NCI-H82 treated with DMSO at 0.1 percent for 48 hours (cell line): ENCODE measurements around the gene APOM.
A peak's percentile ranks its signal among the peaks of the same experiment; 100 is the strongest.

Source experiments
- DNase-seq: peaks from one replicate; lab custom pipeline; 2025; ENCODE audit not compliant: unreplicated experiment; lab: John Stamatoyannopoulos, UW

APOM gene

DNA sequence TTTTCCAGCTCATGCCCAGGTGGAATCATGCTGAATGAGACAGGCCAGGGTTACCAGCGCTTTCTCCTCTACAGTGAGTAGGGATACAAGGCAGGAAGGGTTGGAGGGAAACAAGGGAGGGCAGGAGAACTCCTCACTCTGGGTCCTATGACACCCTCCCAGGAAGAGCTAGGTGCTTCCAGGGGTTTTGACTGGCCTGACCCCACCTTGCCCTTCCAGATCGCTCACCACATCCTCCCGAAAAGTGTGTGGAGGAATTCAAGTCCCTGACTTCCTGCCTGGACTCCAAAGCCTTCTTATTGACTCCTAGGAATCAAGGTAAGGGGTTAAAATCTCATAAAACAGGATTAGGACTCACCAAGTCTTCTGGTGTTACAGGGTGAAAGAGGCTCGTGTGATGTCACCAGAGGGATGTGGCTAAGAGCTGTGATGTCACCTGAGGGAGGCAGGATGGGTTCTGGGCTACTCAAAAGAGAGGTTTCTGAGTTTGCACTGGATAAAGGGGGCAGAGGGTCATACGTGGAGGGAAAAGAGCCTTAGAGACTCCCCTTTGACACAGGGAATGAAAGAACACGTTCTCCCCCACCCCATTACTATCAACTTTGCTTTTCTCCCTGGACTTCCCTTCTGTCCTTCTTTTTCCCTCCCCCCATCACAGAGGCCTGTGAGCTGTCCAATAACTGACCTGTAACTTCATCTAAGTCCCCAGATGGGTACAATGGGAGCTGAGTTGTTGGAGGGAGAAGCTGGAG is 1.9 kb downstream of the APOM start:
- peak; percentile 54 for DNase-seq

DNA sequence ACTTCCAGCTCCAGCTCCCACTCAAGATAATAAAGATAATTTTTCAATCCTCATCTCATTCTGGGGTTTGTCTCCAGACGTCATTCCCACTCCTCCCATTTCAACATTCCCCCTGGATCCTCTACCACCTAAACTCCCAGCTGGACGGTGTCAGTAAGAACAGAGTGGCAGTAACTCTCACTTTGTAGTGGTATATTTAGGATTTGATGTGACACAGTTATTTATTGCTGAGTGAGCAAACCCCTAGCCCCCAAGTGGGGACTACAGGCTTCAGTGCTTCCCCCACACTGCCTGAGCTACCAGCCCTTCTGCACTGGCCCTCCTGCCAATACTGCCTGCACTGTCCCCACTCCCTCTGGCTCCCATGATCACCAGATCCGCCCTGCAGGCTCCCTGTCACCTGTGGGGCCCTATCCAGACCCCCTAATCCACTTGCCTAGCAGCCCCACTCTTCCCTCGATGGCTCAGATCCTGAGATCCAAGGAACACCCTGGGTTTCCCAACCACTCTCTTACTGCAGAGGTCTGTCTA is 2.5 kb downstream of the APOM start:
- DNase-seq: no peak

DNA sequence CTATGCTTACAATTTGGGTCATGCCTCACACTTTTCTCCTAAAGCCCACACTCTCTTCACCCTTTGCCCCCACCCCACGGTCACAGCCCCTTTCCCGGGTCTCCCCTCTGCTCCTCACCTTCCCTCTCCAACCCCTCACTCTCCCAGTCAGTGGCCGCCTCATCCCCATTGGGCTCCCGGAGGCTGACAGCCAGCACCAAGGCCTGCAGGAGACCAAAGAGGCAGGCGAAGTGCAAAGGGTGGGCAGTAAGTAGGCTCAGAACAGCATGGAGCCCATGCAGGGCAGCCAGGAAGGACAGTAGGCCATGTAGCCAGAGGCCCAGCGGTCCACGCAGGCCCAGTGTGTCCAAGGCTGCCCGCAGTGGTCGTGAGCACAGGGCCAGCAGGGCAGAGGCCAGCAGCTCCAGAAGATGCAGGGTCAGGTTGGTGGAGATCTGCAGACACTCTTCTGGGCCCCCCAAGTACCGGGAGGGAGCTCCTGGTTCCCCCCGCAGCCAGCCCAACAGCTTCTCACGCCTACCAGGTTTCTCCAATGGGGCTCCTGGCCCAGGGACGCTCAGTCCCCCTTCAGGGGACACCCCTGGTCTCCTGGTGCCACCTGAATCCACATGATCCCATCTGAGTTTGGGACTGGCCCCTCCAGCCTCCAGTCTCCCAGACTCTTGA is 3.4 kb downstream of the APOM start:
- DNase-seq: no peak

DNA sequence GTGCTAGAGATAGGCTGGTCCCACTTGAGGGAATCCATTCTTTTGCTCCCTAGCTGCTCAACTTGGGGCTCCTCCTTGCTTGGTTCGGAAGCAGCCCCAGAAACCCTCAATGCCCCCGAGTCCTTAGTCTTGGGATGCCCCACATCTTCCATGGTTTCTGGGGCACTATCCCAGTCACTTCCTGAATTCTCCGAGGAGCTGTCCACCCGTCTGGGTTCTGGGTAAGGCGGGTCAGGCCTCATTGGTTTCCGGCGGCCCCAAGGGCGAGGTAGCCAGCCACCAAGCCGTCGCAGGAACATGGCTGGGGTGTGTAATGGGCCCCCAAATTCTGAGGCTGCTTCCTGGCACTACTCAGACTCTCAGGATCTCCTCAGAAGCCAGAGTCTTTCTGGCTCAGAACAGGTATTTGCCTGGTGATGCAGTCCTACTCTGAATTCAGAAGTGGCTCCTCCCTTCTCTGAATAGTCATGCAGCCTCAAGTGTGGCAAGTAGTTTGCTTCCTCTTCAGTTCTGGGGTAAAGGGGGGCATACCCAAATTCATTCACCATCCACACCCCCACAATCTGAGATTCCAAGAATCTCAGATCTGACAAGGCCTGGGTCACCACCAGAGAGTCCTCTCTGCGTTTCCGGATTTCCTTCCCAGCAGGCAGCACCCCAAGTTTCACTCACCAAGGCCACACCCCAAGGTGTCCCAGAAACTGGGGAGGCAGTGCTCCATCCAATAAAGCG is 4.1 kb downstream of the APOM start:
- no peak for DNase-seq

DNA sequence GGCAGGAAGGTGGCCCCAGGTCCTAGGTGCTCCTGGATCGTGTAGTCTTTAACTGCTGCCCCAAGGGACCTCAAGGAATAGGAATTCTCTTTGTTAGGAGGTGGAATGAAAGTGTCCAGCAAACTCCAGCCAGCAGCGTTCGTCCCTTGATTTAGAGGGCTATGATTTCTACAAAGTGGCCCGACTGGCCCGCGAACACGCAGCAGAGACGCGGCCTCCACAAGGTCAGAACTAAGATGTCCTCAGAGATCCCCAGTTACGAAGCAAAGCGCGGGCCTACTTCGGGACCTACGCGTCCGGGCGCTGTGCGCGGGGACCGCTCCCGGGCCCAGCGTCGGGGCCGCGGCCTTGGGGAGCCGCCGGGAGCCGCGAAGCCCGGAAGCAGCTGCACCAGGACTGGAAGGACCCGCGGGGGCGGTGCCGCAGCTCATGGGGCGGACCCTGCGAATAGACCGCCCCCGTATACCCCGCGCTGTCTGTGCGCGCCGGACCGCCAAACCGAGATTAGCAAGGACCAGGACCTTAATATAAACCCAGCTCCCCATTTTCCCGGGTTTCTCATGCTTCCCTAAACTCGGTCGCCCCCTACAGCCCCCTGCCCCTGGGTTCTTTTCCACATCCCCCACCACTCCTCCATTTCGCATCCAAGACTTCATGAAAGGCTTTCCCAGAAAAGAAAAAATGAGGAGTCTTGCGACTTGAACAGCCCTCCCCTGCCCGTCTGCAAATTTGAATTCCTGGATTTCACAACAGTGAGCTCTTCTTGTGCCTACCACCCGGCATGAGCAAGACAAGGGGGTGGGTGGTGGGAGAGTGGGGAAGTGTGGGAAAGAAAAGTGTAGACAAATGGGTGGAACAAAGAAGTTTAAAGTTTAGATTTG is 4.9 kb downstream of the APOM start, which contains the start of gene C6orf47:
TSS of gene C6orf47 (minus strand) at position 398 of the 881 bp plus-strand sequence. CDS start 831 bp downstream, outside the sequence.
- peak; percentile 53 for DNase-seq

DNA sequence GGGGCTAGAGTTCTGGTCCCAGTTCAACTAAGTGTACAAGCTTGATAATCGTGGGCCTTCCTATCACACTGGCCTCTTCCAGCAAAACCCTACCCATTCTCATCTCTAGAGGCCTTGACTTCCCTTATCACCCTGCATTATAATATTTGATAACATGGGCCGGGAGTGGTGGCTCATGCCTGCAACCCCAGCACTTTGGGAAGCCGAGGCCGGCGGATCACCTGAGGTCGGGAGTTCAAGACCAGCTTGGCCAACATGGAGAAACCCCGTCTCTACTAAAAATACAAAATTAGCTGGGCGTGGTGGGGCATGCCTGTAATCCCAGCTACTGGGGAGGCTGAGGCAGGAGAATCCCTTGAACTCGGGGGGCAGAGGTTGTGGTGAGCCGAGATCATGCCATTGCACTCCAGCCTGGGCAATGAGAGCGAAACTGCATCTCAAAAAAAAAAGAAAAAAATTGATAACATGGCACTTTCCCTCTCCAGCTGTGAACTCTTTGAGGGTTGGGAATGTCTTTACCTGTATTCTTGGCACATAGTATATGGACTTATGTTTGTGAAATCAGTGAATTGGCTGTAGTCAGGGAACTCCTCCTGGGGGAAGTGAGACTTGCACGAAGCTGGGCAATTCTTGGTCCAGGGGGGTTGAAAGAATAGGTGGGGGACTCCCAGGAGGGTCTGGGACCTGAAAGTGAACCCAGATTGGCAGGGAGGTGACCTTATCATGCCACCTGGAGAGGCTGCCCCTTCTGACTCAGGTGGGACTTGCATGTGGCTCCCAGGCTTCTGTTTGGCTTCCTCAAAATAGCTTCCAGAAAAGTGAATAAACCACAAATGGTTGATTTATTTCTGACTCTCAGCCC is 5.8 kb downstream of the APOM start:
- no peak for DNase-seq

DNA sequence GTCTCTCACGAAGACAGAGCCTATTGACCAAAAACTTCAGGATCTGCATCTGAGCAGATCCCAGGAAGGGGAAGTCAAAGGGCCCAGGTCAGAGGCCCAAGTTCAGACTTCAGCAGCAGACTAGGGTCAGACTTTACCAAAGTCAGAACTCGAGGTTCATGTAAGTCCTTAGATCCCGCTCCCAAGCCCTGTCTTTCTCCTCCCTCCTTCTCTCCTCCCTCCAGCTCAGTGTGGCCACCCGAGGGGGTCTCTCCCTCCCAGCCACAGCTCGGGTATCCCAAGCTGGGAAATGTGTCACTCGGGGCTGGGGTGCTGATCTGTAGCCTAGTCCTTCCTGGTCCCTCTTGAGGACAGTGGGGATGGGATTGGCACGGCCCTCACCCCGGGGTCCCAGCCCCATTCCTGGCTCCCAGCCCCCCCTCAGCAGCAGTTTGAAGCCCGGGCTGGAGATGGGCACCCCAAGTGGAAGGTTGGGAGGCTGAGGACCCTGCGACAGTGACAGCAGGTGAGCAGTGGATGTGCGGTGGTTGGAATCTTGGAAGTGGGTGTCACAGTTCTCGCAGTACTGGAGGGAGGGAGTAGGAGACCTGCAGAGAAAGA is 6.5 kb downstream of the APOM start:
- DNase-seq: no peak

DNA sequence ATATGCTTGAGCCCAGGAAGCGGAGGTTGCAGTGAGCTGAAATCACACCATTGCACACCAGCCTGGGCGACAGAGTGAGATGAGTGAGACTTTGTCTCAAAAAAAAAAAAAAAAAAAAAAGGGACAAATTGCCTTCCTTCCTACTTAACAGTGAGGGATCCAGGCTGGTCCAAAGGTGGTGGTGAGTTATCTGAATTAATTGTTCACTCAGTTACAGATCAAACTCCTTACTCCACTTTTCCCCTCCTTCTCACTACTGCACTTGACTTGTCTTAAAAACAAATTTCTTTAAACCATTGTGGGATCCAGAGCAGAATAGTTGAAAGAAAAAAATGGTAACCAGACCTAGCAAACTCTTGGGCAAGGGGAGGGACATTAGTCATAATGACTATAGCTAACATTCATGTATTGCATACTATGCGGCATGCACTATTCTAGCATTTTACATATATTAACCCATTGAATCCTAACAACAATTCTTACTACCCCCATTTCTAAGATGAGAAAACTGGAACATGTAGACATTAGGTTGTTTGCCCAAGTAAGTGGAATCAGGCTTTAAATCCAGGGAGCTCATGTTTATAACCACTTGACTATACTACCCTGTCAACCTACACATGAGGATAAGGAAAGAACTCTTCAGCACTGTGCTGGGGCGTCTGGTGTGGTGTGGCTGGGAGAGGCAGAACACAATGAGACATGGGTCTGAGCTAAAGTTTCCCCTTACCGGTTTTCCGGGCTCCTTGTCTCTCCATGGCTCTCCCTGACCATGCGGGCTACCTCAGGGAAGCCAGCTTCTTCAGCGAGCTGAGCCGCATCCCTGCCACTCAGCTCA is 7.6 kb downstream of the APOM start:
- no peak for DNase-seq

DNA sequence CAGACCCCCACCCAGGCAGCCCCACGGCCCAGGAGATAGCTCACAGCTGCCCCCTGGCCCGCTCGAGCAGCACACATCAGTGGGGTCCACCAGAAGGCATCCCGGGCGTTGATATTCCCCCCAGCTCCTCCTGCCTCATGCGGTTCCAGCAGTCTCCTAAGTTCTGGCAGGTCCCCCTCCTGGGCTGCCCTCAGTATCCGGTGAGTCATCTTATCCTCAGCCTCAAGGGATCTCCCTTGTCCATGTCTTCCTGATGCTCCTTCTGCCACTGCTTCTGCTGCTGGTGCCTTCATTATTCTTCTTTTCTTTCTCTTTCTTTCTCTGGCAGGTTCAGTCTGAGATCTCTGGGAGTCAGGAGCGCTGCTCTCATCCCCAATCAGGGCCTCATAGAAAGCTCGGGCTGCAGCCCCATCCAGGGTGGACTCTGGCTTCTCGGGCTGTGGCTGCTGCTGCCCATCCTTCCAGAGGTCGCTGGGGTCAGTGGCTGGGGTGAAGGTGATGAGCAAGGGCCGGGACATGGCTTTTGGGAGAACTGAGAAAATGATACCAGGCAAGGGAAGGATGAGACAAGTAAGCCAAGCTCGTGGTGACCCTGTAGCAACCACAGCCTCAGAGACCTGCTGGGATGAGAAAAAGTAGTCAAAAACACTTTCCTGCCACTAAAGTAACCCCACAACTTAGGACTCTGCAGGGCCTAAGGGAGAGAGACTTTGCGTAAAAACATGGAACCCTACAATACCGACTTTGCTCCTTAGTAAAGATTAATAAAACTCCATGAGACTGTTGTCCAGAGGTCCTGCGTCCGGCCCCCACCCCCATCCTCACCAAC is 8.5 kb downstream of the APOM start:
- peak; percentile 5 for DNase-seq

DNA sequence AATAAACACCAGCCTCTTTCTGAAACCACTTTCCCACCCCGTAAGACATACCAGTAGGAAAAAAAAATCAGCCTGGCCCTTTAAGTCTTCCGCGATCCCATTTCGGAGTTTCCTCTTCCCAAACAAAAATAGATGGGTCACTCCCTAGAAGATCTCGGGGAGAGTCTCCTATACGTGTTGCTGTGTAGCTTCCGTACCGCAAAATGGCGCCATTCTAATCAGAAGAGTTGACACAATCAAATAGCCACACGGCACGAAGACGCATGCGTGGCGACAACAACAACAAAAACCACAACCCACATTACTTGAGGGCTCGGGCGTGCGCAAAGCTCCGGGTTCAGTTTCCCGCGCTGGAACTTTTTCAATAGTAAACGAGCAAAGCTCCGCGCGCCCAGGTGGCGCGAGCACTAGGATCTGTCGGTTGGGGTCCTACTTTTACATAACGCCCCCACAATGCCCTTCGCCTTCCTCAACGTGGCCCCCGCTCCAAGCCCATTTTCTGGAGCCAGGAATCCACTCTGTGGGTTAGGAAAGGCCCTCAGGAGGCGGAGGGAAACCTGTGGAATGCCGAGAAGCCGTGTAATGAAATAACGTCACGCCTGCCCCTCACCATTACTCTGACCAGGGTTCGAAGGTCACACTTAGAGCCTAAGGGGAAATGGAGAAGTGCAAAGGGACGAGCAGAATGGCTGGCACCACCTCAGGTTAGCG is 9.3 kb downstream of the APOM start, which contains the start of gene GPANK1:
TSS of gene GPANK1 (minus strand) at position 208 of the 711 bp plus-strand sequence. CDS start 519 bp downstream, outside the sequence.
- DNase-seq: peak; percentile 79

DNA sequence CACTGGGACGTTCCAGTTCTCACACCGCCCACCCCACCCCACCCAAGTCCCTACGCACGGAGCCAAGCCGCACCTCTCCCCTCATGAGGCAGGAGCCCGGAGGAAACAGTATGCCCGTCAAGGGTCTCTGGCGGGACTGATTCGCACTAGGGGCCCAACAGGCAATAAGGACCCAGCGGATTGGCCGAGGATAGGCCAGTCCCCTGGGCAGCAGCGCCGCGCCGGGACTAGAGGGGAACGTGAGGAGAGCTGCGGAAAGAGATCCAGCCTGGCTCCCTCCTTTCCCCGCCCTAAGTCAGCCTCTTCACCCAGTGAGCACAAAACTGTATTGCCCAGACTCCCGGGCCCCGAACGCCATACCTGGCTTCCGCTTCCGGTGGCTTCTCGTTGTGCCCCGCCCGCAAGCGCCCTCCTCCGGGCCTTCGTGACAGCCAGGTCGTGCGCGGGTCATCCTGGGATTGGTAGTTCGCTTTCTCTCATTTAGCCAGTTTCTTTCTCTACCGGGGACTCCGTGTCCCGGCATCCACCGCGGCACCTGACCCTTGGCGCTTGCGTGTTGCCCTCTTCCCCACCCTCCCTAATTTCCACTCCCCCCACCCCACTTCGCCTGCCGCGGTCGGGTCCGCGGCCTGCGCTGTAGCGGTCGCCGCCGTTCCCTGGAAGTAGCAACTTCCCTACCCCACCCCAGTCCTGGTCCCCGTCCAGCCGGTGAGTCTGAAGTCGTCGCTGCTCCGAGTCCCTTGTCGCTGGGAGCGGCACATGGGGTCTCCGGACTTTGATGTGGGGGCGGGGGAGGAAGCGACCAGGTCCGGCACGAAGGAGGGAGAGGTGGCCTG is 10.0 kb downstream of the APOM start, which contains the start of gene CSNK2B:
TSS of gene CSNK2B (plus strand) at position 580 of the 836 bp plus-strand sequence. CDS start 752 bp downstream, outside the sequence.
- DNase-seq: peak; percentile 99

DNA sequence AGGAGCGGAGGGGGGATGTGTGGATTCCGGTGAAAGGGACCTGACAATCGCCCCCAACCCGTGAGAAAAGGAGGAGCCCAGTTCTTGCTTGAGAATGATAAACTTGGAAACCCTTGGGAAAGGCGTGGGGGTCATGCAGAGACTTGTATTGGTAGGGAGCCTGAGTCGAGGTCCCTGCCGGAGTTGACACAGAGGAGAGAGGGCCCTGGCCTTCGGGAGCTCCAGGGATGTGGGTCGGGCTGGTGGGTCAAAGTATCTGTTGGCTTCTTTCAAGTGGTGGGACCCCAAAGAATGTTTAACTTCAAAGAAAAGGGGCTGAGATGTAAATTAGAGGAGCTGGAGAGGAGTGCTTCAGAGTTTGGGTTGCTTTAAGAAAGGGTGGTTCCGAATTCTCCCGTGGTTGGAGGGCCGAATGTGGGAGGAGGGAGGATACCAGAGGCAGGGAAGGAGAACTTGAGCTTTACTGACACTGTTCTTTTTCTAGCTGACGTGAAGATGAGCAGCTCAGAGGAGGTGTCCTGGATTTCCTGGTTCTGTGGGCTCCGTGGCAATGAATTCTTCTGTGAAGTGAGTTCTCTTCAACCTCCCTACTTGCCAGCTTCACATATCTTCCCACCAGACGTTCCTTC is 10.8 kb downstream of the APOM start:
- DNase-seq: no peak

DNA sequence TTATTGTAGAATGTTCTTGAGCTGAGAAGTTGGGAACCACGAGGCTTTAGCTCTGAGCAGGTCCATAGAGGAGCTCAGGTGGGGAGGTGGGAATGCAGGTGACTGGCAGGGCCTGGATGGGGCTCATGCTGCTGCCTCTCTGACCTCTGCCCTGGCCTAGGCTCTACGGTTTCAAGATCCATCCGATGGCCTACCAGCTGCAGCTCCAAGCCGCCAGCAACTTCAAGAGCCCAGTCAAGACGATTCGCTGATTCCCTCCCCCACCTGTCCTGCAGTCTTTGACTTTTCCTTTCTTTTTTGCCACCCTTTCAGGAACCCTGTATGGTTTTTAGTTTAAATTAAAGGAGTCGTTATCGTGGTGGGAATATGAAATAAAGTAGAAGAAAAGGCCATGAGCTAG is 14.0 kb downstream of the APOM start, which contains the start of gene LY6G5B:
TSS of gene LY6G5B (plus strand) at position 301 of the 400 bp plus-strand sequence. CDS start 975 bp downstream, outside the sequence.
- no peak for DNase-seq

DNA sequence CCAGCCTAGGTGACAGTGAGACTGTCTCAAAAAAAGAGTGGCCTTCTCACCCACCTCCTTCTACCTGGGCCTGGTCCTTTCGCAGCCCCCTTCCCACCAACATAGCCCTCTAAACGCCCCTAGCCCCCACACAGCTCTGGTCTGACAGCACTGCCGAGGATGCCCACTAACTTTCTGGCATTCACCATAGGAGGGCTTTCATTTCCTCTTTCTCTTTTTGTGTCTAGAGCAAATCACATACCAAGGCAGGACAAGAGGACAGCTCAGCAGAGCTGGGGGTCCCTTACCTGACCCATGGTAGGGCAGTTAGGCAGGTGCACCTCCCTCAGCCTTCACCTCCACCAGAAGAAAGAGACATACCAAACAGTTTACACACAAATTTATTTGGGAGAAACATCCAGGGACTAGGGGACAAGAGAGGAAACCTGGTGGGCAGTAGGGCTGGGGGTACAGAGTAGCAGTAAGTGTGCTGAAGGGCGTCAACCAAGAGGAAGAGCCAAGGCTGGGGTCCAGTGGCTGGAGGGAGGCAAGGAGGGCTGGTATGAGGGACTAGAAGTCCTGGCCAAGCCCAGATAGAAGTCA is 20.7 kb downstream of the APOM start:
- no peak for DNase-seq

DNA sequence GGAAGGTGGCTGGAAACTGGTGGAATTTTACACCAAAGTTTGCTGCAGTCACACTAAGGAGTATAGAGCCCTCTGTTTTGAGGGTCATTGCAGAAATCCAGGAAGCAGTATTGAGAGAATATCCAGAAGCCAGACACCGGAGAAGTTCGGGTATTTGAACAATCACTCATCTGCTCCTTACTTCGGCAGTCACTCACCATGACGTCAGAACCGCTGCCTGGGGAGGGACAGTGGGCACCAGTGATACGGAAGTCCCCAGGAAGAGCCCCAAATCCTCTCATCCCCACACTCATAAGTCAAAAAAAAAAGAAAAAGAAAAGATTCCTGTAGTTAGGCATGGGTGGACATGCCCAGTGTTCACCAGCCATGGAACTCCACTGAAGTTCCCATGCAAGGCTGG is 21.2 kb downstream of the APOM start:
- no peak for DNase-seq
